22Rv1 (cell line): ENCODE results near the gene HDAC10.

ENCODE experiments used
- ZFX ChIP-seq: fragments of 450-650 bp; IDR thresholded peaks from 2 replicates; pipeline ENCODE4 v1.6.1; 2017; ENCODE audit warnings: antibody characterized with exemption, borderline replicate concordance
- TF ChIP-seq, protein P1 (sequence below): fragments of 450-650 bp; IDR thresholded peaks from 2 replicates; pipeline ENCODE4 v1.5.1; 2017; ENCODE audit warnings: mild to moderate bottlenecking

DNA sequence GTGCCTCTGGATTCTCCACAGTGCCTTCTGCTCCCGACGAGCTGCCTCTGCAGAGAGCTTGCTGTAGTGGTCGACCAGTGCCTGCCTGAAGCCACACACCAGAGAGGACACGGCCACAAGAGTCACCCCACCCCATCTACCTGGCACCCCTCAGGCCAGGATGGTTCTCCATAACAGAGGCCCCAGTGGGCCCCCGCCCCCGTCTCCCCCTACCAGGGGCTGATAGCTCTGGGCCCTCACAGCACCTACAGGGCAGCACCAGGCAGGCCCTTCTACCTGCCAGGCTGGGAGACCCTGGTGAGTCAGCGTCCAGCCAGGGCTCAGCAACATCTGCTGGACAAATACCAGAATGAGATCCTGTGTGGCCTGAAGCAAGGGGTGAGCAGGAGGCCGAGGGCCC, 28.6 kb downstream of the HDAC10 start:
- TF ChIP-seq, protein P1, sequence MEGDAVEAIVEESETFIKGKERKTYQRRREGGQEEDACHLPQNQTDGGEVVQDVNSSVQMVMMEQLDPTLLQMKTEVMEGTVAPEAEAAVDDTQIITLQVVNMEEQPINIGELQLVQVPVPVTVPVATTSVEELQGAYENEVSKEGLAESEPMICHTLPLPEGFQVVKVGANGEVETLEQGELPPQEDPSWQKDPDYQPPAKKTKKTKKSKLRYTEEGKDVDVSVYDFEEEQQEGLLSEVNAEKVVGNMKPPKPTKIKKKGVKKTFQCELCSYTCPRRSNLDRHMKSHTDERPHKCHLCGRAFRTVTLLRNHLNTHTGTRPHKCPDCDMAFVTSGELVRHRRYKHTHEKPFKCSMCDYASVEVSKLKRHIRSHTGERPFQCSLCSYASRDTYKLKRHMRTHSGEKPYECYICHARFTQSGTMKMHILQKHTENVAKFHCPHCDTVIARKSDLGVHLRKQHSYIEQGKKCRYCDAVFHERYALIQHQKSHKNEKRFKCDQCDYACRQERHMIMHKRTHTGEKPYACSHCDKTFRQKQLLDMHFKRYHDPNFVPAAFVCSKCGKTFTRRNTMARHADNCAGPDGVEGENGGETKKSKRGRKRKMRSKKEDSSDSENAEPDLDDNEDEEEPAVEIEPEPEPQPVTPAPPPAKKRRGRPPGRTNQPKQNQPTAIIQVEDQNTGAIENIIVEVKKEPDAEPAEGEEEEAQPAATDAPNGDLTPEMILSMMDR: no peak
- no peak for TF ChIP-seq ZFX
